Measurements from ENCODE around the gene SOCS1.

Gene SOCS1

GRCh38 chr16:11248133-11248532 lies 7.9 kb downstream of the SOCS1 start:
- POLR2A ChIA-PET = interaction anchor here (0.6 to 3.8 kb wide), 2 partner anchors 8 to 135 kb away, joined by 3 to 11 read pairs; partner anchors contain the start of gene SOCS1
- TF ChIP-seq FOXK2 (IDR thresholded peaks at IDR 0.05) (no peak), NFRKB (IDR thresholded peaks at IDR 0.05) (no peak), TARDBP (IDR thresholded peaks at IDR 0.05) (no peak)
- CTCF ChIA-PET = interaction anchor here (0.6 kb wide), 2 partner anchors 60 to 115 kb away, joined by 3 to 4 read pairs; no protein-coding TSS in a partner anchor
- no peak for DNase-seq (ENCODE audit: extremely low spot score)

GRCh38 chr16:11245988-11246387 lies 10.0 kb downstream of the SOCS1 start:
- TF ChIP-seq ARNT (IDR thresholded peaks at IDR 0.05) = no peak
- TF ChIP-seq BHLHE40 (IDR thresholded peaks at IDR 0.05; ENCODE audit: borderline replicate concordance) = no peak
- TF ChIP-seq TARDBP (IDR thresholded peaks at IDR 0.05) = no peak
- no peak for TF ChIP-seq ZNF384 (IDR thresholded peaks at IDR 0.05)
- no peak for TF ChIP-seq FOXM1 (IDR thresholded peaks at IDR 0.05; ENCODE audit: borderline replicate concordance)
- TF ChIP-seq SP1 (IDR thresholded peaks at IDR 0.05) = no peak
- TF ChIP-seq FOXA1 (IDR thresholded peaks at IDR 0.05) = no peak
- no peak for TF ChIP-seq L3MBTL2 (conservative IDR thresholded peaks at IDR 0.05)
- TF ChIP-seq PKNOX1 (IDR thresholded peaks at IDR 0.05) = no peak
- no peak for TF ChIP-seq SUZ12 (IDR thresholded peaks at IDR 0.05)
- TF ChIP-seq HDGF (IDR thresholded peaks at IDR 0.05; ENCODE audit: borderline replicate concordance) = no peak
- TF ChIP-seq LEF1 (IDR thresholded peaks at IDR 0.05; ENCODE audit: borderline replicate concordance) = no peak
- TF ChIP-seq CTBP1 (IDR thresholded peaks at IDR 0.05; ENCODE audit: borderline replicate concordance) = no peak
- no peak for DNase-seq (ENCODE audit: extremely low spot score)
- ChIA-PET POLR2A (interaction anchor here (3.8 kb wide), 1 partner anchor 10 kb away, joined by 11 read pairs; the partner anchor contains the start of gene SOCS1), CTCF (interaction anchor here (1.4 kb wide), 1 partner anchor 10 kb away, joined by 6 read pairs; the partner anchor contains the start of gene SOCS1)

GRCh38 chr16:11245222-11245737 lies 10.7 kb downstream of the SOCS1 start:
- TF ChIP-seq ARNT (IDR thresholded peaks at IDR 0.05) (no peak), ZNF384 (IDR thresholded peaks at IDR 0.05) (no peak), SUZ12 (IDR thresholded peaks at IDR 0.05) (no peak), CTBP1 (IDR thresholded peaks at IDR 0.05; ENCODE audit: borderline replicate concordance) (no peak), LEF1 (IDR thresholded peaks at IDR 0.05; ENCODE audit: borderline replicate concordance) (no peak), BHLHE40 (IDR thresholded peaks at IDR 0.05; ENCODE audit: borderline replicate concordance) (no peak), ELF4 (IDR thresholded peaks at IDR 0.05) (no peak)
- no peak for DNase-seq (ENCODE audit: extremely low spot score)
- CTCF ChIA-PET = interaction anchor here (0.6 to 1.4 kb wide), 2 partner anchors 10 to 84 kb away, joined by 3 to 6 read pairs; partner anchors contain the start of gene SOCS1
- POLR2A ChIA-PET = interaction anchor here (3.8 kb wide), 1 partner anchor 11 kb away, joined by 11 read pairs; the partner anchor contains the start of gene SOCS1

- ChIA-PET CTCF (no interaction called here), POLR2A (no interaction called here)
Measured at GRCh38 chr16:11242658-11243057, 13.3 kb downstream of the SOCS1 start.

GRCh38 chr16:11241480-11242204 lies 14.4 kb downstream of the SOCS1 start:
- TF ChIP-seq TARDBP (IDR thresholded peaks at IDR 0.05) (no peak), SUZ12 (IDR thresholded peaks at IDR 0.05) (no peak), ZNF384 (IDR thresholded peaks at IDR 0.05) (no peak), HDGF (IDR thresholded peaks at IDR 0.05; ENCODE audit: borderline replicate concordance) (no peak)
- no peak for DNase-seq (ENCODE audit: extremely low spot score)
- ChIA-PET POLR2A (no interaction called here), CTCF (no interaction called here)

More at GRCh38 chr16:11242658-11243057, 13.3 kb downstream of the SOCS1 start:
- no peak for DNase-seq (ENCODE audit: extremely low spot score)
- TF ChIP-seq CTBP1 (IDR thresholded peaks at IDR 0.05; ENCODE audit: borderline replicate concordance) (no peak), ELF4 (IDR thresholded peaks at IDR 0.05) (no peak), ARNT (IDR thresholded peaks at IDR 0.05) (no peak), BHLHE40 (IDR thresholded peaks at IDR 0.05; ENCODE audit: borderline replicate concordance) (no peak), FOXA1 (IDR thresholded peaks at IDR 0.05) (no peak)

- TF ChIP-seq ARNT (IDR thresholded peaks at IDR 0.05) = no peak
- TF ChIP-seq PKNOX1 (IDR thresholded peaks at IDR 0.05) = no peak
- no peak for TF ChIP-seq HDGF (IDR thresholded peaks at IDR 0.05; ENCODE audit: borderline replicate concordance)
- TF ChIP-seq CTBP1 (IDR thresholded peaks at IDR 0.05; ENCODE audit: borderline replicate concordance) = no peak
- TF ChIP-seq ZNF384 (IDR thresholded peaks at IDR 0.05) = no peak
- no peak for TF ChIP-seq BHLHE40 (IDR thresholded peaks at IDR 0.05; ENCODE audit: borderline replicate concordance)
- TF ChIP-seq LEF1 (IDR thresholded peaks at IDR 0.05; ENCODE audit: borderline replicate concordance) = no peak
- no peak for TF ChIP-seq SUZ12 (IDR thresholded peaks at IDR 0.05)
- no peak for TF ChIP-seq FOXK2 (IDR thresholded peaks at IDR 0.05)
- no peak for TF ChIP-seq NFRKB (IDR thresholded peaks at IDR 0.05)
- no peak for TF ChIP-seq ELF4 (IDR thresholded peaks at IDR 0.05)
- TF ChIP-seq SP1 (IDR thresholded peaks at IDR 0.05) = no peak
- TF ChIP-seq L3MBTL2 (conservative IDR thresholded peaks at IDR 0.05) = no peak
- TF ChIP-seq FOXA1 (IDR thresholded peaks at IDR 0.05) = no peak
- TF ChIP-seq FOXM1 (IDR thresholded peaks at IDR 0.05; ENCODE audit: borderline replicate concordance) = no peak
- TF ChIP-seq TARDBP (IDR thresholded peaks at IDR 0.05) = no peak
- ChIA-PET POLR2A (no interaction called here), CTCF (no interaction called here)
- DNase-seq (ENCODE audit: extremely low spot score) = no peak
Measured at GRCh38 chr16:11240636-11241473, 15.1 kb downstream of the SOCS1 start.

Data from HEK293T (cell line).